GM21367 (cell line): ENCODE data around the gene FGF22.
"Not testable (repeated sequence)": the region's sequence is repeated elsewhere in the genome, so short reads cannot be mapped to it uniquely, and the experiment has no call there.

Experiments
- ATAC-seq: cut with Tn5 transposase; IDR thresholded peaks from one replicate; pipeline ENCODE4 v1.9.1; 2021; ENCODE audit not compliant: unreplicated experiment

The FGF22 gene

DNA sequence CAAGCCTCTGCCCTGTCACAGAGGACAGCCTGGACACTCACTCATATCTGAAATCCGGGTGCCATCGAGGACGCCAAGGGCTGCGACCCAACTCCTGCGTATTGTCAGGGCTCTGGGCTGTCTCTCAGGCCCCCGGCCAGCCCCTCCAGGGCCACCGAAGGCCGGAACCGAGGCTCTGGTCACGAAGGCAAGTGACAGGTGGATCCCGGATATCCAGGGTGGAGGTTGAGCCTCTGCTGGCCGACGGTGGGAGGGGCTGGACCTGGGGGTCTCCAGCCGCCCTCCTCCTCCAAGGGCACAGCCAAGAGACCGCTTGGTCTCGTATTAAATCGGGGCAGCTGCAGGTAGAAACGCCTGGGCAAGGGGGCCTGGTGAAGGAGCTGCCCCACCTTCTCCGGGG is 17.9 kb downstream of the FGF22 start:
- no peak for ATAC-seq

DNA sequence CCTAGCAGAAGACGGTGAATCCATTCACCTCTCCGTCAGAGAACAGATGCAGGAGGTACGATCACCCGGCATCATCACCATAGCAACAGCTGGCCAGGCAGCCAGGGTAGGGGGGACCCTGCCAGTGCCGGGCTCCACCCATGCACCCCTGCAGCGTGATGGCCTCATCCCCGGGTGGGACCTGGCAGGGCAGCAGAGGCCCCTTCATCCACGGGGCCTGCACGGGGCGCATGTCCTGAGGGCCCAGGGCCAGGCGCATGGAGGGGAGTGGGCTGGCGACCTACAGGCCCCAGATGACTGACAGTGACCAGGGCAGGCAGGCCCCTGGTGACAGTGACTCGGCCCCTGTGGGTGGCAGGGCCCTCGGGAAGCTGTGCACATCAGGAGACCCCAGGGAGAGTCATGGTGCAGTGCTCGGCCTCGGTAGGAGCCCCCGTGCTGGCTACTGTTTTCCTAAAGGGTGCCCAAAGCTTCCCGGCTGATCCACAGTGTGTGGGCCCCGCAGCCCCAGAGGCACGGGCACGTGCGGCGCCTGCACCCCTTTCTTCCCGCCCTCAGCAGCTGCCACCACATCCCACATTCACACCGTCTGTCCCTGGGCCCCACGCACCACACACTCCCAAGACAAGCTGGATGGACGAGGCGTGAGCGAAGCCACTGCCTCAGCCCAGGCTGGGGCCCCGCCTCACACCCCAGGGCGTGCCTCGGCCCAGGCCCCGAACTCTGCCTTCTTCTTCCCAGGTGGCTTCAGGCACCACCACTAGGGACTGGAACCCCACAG is 18.6 kb downstream of the FGF22 start:
- ATAC-seq = no peak

DNA sequence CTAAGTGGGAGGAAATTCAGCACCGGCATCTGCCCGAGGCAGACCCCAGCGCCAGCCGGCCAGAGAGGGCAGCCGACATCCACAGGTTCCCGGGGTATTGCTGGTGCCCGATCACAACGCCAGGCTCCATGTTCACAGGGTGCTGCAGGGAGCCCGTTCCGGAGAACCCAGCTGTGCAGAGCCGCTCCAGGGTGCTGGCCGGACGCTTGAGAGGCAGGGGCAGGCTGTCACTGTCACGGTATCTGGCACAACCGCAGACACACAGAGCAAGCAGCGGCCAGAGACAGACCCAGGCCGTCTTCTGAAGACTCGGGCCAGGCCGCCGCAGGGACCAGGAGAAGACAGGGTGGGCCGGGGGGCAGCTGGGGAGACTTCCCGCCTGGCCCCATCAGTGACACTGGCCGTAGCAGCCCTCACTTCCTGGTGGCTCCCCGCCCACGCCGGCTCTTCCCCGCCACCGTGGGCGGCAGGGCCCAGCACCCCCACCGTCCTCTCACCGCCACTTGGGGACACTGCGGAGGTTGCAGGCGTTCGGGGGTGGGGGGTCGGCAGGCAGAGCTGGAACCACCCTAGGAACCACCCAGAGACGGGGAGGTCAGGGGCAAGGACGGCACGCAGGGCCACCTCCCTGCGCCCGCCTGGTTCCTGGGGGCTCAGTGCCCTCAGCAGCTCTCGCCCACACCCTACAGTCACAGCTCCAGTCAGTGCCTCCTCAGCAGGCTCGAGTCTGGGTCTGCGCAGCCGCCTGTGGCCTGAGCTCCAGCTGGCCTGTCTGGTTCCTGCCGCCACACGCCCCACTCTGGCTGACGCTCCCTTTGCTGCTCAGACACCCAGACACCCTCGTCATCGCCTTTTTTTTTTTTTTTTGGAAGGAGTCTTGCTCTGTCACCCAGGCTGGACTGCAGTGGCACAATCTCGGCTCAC is 19.5 kb downstream of the FGF22 start:
- no peak for ATAC-seq

DNA sequence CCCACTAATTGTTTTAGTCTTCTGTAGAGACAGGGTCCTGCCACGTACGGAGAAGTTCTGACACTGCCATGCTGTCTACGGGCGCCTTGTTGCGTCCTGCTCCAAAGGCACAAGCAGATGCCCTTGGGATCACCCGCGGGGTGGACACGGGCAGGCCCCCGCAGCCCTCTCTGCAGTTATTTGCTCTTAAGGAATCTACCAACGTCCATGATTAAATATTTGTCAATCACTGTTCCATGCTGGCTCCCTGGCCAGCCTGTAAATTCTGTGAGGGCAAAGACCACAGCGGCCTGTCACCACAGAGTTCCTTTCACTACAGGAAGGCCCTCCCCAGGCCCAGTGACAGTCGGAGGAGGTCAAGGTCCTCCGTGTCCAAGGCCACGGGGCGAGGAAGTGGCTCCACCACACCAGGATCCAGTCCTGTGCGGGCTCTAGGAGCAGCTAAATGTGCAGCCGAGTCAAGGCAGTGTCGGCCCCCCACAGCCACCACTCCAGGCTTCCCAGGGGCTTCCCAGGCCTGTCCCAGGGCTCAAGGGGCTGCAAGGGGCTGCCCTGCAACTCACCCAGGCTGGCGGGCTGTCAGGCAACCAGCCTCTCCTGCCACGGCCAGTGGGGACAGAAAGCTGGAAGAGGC is 21.2 kb downstream of the FGF22 start:
- ATAC-seq = no peak

DNA sequence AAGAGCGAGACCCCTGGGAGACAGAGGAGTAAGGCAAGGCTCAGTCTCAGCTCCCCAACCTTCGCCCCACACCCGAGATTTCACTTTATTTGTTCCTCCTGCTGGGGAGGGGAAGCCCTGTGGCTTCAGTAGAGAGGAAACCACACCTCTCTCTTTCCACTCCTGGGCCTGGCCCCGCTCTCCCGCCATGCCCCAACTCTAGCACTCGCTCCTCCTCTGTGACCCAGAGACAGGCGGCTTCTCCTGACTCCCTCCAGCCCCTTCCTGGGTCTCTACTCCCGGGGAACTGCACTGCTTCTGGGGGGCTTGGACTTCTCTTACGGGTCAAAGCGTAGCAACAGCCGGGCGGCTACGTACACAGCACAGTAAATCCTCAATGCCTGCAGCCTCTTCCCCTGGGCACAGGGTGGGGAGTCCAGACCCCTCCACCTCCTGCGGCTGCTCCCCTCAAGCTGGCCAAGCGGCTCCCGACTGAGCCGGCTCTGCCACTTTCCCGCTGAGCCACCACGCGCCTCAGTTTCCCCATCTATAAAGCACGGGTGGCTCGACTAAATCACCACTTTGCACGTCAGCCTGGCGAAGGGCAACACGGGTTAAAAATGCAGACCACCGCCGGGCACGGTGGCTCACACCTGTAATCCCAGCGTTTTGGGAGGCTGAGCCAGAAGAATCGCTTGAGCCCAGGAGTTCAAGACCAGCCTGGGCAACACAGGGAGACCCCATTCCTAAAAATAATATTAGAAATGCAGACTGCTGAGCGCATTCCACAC is 21.9 kb downstream of the FGF22 start:
- peak; percentile 28 for ATAC-seq

DNA sequence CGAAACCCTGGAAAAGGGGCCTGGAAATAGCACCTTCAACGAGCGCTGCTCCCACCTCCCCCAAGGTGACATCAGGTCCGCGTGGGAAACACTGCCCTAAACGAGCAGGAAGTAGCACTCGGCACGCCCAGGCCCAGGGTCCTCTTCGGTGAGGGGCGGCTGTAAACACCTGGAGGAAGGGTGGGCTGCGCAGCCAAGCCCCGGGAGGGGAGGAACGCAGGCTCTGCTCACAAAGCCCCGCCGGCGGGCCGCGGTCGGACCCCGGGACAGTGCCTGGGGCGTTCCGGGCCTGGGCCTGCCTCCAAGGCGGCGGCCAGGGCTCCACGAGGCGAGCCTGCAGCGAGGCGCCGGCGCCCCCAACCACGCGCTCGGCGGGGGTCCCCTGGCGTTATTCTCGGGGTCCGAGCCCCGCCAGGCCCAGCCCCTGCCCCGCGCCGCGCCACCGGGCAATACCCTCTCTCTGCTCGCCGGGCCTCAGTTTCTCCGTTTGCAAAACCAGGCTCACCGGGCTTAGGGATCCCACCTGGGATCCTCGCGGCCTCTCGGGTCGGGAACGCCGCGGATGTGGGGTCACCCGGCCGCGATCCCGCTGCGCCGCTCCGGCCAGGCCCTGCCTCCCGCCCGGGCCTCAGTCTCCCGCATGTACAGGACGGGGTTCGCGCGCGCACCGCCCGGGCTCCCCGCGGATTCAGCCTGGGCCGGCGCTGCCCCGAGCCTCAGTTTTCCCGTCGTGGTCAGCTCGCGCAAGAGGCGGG is 22.7 kb downstream of the FGF22 start:
- ATAC-seq = no peak

DNA sequence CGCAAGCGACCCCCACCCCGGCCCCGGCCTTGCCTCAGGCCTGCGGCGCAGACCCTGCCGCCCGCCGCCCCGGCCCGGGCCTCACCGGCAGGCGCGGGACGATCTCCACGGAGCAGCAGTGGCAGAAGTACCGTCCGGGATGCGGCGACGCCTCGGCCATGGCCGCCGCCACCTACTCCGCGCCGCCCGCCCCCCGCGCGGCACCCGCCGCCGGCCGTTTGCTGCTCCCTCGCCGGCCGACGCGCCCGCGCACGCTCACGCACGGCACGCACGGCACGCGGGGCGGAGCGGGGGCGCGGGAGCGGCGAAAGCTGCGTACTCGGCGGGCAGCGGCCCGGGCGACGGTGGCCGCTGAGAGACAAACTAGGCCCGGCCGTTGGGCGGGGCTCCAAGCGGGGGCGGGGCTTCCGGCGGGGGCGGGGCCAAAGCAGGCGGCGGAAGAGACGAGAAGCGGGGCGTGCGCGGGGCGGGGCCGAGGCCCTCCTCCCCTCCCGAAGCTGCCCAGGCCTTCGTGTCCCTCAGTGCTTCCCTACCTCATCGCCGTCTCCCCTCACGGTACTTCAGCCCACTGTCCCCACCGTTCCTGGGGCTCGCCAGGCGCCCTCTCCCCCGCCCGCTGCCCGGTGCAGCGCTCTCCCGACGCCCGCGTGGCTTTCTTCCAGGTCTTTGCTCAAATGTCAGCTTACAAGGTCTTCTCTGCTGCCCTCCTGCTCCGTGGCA is 23.4 kb downstream of the FGF22 start, which contains the start of gene RNF126:
TSS of gene RNF126 (minus strand) at position 253 of the 720 bp plus-strand sequence. CDS start at position 160, 93 bp downstream.
- ATAC-seq = peak; percentile 40

DNA sequence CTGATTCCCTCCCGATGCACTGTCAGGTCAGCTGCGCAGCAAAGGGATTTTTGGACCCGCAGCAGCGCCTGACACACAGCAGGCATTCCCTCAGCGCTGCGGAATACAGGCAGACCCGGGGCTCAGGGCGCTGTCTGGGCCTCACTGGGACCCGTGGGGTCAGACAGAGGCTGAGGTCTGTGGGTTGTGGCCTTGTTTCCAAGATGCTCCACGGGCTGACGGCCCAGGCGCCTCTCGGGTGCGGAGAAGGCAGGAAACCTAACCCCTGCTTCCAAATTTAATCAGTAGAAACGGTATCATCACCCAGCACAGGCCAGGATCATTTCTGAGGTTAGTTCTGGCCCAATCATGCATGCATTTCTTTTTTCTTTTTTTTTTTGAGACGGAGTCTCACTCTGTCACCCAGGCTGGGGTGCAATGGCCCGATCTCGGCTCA is 24.0 kb downstream of the FGF22 start:
- ATAC-seq = no peak

DNA sequence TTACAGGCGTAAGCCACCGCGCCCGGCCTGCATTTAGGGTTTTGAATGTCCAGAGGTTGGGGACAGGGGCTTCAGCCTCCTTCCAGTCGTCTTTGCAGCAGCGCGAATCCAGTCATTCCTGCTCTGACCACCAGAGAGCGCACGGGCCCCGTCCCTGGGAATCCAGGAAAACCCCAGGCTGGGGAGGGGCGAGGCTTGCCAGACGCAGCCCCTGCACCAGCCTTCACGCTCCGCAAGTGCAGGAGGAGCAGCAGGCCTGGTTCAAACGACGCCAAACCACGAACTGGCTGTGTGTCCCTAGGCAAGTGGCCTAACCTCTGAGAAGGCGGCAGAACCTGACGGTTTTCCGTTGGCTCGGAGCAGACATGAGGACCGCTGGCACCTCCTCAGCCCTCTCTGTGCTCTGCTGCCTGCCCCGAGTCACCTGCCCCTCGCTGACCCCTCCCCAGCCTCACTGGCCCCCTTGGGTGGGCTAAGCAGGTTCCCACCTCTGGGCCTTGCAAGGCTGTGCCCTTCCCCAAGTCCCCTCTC is 25.3 kb downstream of the FGF22 start:
- ATAC-seq = no peak

DNA sequence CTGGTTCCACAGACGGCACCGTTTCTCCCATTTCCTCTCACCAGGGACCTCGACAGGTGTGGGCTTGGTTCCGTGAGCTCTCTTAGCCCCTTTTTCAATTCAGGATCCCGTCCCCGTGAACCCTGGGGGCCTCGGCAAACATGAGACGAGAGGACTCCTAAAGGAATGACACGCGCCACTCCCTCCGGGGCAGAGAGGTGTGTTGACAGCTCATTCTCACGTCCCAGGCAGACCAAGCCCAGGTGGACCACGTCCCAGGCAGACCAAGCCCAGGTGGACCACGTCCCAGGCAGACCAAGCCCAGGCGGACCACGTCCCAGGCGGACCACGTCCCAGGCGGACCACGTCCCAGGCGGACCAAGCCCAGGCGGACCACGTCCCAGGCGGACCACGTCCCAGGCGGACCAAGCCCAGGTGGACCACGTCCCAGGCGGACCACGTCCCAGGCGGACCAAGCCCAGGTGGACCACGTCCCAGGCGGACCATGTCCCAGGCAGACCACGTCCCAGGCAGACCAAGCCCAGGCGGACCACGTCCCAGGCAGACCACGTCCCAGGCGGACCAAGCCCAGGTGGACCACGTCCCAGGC is 27.4 kb downstream of the FGF22 start:
- not testable (repeated sequence) for ATAC-seq

DNA sequence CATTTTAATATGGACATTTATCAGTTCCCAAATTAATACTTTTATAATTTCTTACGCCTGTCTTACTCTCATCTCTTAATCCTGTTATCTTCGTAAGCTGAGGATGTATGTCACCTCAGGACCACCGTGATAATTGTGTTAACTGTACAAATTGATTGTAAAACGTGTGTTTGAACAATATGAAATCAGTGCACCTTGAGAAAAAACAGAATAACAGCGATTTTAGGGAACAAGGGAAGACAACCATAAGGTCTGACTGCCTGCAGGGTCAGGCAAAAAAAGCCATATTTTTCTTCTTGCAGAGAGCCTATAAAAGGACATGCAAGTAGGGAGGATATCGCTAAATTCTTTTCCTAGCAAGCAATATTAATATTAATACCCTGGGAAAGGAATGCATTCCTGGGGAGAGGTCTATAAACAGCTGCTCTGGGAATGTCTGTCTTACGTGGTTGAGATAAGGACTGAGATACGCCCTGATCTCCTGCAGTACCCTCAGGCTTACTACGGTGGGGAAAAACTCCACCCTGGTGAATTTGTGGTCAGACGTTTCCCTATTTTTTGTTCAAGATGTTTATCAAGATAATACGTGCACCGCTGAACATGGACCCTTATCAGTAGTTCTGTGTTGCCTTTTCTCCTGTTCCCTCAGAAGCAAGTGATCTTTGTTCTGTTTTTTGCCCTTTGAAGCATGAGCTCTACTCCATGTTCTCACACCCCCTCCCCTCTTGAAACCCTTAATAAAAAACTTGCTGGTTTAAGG is 29.2 kb downstream of the FGF22 start:
- ATAC-seq = not testable (repeated sequence)

DNA sequence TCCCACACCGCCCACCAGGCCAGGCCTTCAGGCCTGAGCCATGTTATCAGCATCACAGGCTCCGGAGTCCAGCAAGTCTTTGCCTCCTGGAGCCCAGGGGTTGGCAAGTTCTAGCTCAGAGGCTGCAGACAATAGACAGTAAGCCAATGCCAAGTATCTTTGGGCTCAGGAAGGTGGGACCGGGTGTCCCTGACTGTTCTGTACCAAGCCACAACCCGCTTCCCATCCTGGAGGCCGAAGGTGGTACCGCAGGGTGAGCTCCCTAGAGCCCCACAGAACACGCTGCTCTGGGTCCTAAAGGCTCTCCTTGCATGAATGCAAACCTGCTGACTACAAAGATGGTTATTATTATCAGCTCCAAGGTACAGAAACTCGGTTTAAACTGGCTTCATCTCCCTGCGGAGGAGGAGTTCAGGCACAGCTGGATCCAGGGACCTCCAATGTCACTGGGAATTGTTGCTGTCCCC is 31.0 kb downstream of the FGF22 start:
- no peak for ATAC-seq

DNA sequence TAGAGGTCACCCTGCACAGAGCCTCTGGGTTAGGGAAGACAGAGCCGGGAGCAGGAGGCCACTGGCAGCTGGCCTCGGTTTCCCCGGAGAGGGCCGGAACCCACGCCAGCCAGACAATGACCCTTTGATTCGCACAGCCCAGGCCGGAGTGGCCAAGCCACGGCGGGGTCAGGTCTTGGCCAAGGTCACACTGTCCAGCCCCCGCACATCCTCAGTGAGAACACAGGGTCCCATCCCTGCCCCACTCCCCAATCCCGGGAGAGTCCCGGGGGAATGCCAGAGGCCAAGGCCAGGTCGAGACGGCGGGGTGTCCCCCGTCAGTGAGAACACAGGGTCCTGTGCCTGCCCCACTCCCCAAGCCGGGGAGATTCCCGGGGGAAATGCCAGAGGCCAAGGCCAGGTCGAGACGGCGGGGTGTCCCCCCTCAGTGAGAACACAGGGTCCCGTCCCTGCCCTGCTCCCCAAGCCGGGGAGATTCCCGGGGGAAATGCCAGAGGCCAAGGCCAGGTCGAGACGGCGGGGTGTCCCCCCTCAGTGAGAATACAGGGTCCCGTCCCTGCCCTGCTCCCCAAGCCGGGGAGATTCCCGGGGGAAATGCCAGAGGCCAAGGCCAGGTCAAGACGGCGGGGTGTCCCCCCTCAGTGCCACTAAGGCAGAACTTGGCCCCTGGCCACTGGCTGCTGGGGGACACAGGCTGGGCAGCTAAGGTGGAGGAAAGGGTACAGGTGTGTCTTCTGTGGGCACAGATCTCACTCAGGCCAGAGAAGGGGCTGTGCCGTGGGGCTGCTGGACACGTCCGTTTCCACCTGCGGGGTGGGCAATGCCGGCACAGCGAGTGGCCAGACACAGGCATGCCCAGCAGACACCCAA is 34.8 kb downstream of the FGF22 start:
- ATAC-seq = no peak

DNA sequence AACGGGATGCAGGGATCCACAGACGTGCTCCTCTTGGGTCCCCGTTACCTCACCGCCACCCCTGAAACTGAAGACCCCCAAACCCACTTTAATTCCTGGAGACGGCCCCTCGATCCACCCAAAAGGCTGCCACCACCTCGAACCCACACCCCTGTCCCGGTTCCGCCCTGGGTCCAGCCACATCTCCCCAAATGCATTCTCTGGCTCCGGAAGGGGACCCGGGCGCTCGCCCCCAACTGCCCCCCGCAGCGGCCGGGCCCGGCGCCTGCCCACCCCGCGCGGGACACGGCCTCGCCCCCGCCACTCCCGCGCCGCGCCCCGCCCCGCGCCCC is 36.3 kb downstream of the FGF22 start:
- no peak for ATAC-seq

DNA sequence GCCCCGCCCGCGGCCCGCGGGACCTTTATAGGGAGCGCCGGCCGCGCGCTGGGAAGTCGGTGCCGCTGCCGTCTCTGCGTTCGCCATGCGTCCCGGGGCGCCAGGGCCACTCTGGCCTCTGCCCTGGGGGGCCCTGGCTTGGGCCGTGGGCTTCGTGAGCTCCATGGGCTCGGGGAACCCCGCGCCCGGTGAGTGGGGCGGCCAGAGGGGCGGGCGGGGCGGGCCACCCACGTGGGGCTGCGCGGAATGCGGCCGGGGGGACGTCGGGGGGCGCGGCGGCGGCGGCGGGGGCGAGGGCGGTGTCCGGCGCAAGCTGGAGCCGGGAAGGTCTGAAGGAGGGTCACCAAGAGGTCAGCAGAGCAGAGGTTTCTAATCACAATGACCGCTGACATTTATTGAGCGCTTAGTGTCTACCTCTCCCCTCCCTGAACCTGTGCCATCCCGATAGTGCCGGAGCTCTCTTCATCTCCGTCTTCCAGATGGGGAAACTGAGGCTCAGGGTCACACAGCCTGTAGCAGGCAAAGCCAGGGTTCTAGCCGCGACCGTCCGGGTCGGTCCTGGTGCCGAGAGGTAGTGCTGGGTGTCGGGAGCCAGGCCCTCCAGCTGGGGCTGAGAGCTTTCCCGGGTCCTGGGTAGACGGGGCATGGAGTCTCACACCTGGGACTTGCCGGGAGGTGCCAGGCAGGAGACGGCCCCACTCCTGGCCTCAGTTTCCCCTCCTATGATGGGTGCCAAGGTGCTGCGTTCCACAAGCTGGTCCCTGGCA is 36.8 kb downstream of the FGF22 start, which contains the start of gene FSTL3:
TSS of gene FSTL3 (plus strand) at position 54 of the 767 bp plus-strand sequence. CDS start at position 86, 32 bp downstream.
- ATAC-seq = no peak

DNA sequence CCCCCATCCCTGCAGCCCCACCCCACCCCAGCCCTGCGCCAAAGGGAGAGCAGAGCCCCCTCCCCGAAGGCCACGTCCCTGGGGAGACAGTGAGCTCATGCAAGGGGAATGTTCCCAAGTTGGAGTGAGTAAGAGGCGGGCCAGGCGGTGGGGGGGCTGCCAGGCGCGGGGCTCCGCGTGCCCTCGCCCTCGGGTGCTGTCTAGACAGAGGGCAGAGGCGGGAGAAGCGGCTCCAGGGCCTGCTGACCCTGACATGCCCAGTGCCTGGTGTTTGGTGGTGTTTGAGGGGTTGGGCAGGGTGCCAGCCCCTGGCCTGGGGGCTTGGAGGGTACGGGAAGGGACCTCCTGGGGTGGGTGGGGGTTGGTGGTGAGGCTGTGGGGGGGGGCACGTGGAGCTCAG is 37.5 kb downstream of the FGF22 start:
- ATAC-seq = no peak
